ENCODE results near the gene DTNA. TPM values are rescaled to one million over a fixed set of nuclear protein-coding genes. Genes with fewer than 3 reads are reported as not detected.
"Not testable (repeated sequence)": the region's sequence is repeated elsewhere in the genome, so short reads cannot be mapped to it uniquely, and the experiment has no call there.

The DTNA gene
- total and polyA plus RNA-seq, 2 of the 8 experiments (the other 6 are each of a cell fraction or from before 2014, with no cell fraction given), result 30.2 to 32.7 TPM

DNA sequence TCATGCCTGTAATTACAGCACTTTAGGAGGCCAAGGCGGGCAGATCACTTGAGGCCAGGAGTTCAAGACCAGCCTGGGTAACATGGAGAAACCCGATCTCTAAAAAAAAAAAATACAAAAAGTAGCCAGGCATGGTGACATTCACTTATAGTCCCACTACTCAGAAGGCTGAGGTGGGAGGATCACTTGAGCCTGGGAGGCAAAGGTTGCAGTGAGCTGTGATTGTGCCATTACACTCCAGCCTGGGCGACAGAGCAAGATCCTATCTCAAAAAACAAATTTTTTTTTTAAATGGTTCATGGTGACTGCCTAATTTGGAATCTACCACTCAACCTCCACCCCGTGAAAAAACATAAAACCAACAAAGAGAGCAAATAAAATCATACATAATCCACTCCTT, 212.5 kb downstream of the DTNA start:
- H4K20me1 ChIP-seq (replicated peaks in 1 of 2; ENCODE audit: control insufficient read depth in 1 of 2, insufficient read depth in 2 of 2, low read length in 2 of 2); H3K79me2 ChIP-seq (ENCODE audit: control insufficient read depth in 1 of 2, insufficient read depth in 2 of 2, low read length in 2 of 2); H3K9me3 ChIP-seq (ENCODE audit: insufficient read depth in 2 of 2, low read depth in 1 of 2, low read length in 1 of 2); H2BK120ac ChIP-seq (replicated peaks; ENCODE audit: low read depth, low read length); H4K8ac ChIP-seq (ENCODE audit: extremely low read depth, insufficient read depth, low read length); H3K27ac ChIP-seq (ENCODE audit: low read depth, low read length); FAIRE-seq; H3K27me3 ChIP-seq (replicated peaks in 1 of 4; ENCODE audit: control insufficient read depth in 3 of 4, extremely low read depth in 1 of 4, insufficient read depth in 3 of 4, low read length in 3 of 4); H2BK5ac ChIP-seq (ENCODE audit: low read depth, low read length); H3K4me2 ChIP-seq (ENCODE audit: insufficient read depth in 1 of 2, low read depth in 2 of 2, low read length in 2 of 2); H3K4me3 ChIP-seq (ENCODE audit: extremely low read depth in 1 of 4, insufficient read depth in 2 of 4, low read depth in 3 of 4, low read length in 4 of 4); H3K4me1 ChIP-seq (replicated peaks in 1 of 4; ENCODE audit: control insufficient read depth in 3 of 4, insufficient read depth in 4 of 4, low read length in 3 of 4); H3K79me1 ChIP-seq (ENCODE audit: low read depth, low read length); H2AK5ac ChIP-seq (ENCODE audit: low read depth, low read length); H3K4ac ChIP-seq (replicated peaks; ENCODE audit: insufficient read length, low read depth, low read length); POLR2A ChIA-PET (ENCODE audit: partially characterized antibody); H3K23me2 ChIP-seq (ENCODE audit: low read depth, low read length); DNase-seq (ENCODE audit: low read depth in 1 of 2, low spot score in 2 of 2); H4K91ac ChIP-seq (replicated peaks; ENCODE audit: insufficient read length, low read length); H3K18ac ChIP-seq (ENCODE audit: extremely low read depth, low read length); H3K23ac ChIP-seq (ENCODE audit: insufficient read length); H2BK15ac ChIP-seq (ENCODE audit: low read length); H2AFZ ChIP-seq (ENCODE audit: low read length); H2BK12ac ChIP-seq (ENCODE audit: low read depth, low read length); H2BK20ac ChIP-seq (ENCODE audit: low read length); H3K56ac ChIP-seq (replicated peaks; ENCODE audit: insufficient read length, low read depth, low read length); H4K5ac ChIP-seq (ENCODE audit: insufficient read length, low read depth, low read length); H3K9ac ChIP-seq (replicated peaks in 1 of 4; ENCODE audit: extremely low read depth in 1 of 4, low read depth in 3 of 4, low read length in 3 of 4); H3K36me3 ChIP-seq (ENCODE audit: control insufficient read depth in 2 of 4, insufficient read depth in 4 of 4, low read length in 3 of 4); H3K14ac ChIP-seq (ENCODE audit: insufficient read length): not testable (repeated sequence)
- CTCF ChIA-PET (ENCODE audit: partially characterized antibody), result interaction anchor here (0.6 kb wide), 1 partner anchor 124 kb away, joined by 3 read pairs; no protein-coding TSS in a partner anchor
- WGBS, 2 experiments (ENCODE audit: extremely low coverage in 1 of 2, insufficient coverage in 1 of 2, insufficient read length in 1 of 2, insufficient replicate concordance in 2 of 2, low coverage in 1 of 2, low lambda C conversion rate in 2 of 2, missing lambda C conversion rate in 1 of 2), result 90% methylated on average over 4 of the region's 4 CpGs; no CpG with 5 or more reads in 1 of the 2 experiments
